ENCODE measurements around the gene ABHD5. TPM values are rescaled to one million over a fixed set of nuclear protein-coding genes. Genes with fewer than 3 reads are reported as not detected.

ABHD5 gene
- total RNA-seq, 2 experiments from 2014 or later, result 6.5 to 7.9 TPM

DNA sequence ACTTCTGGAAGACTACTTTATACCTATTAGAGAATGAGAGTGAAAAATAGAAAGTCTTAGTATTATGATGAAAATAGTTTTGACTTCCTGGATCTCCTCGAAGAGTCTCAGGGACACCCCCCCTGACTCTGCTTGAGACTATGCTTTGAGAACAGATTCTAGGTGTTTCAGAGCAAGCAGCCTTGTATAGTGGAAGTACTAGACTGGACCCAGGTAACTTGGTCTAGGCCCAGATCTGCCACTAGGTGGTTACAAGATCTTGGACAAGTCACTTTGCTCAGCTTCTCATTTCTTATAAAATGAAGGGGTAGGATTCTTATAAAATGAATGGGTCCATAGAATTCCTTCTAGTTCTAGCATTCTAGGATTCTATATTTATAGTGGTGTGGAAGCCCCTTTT is 9.1 kb downstream of the ABHD5 start:
- no peaks in the 10 kb centered on the region for H4K20me1 ChIP-seq (ENCODE audit: insufficient read depth, low read length)
- intact Hi-C loops (cut with micrococcal nuclease; ENCODE audit: unreplicated experiment), result no loop called here
- ChIA-PET POLR2A (interaction anchor here (0.5 kb wide), 1 partner anchor 910 kb away, joined by 4 read pairs; no protein-coding TSS in a partner anchor), CTCF (ENCODE audit: unreplicated experiment) (no interaction called here)
- H3K27ac ChIP-seq (ENCODE audit: low read depth, low read length, poor library complexity, severe bottlenecking), result no peak overlapping the region
- H3K4me2 ChIP-seq (ENCODE audit: low read length), result no peak overlapping the region
- 0 out of 2 replicates have a peak, but pooled peaks cover 7% of the 10 kb centered on the region for H3K36me3 ChIP-seq (ENCODE audit: insufficient read depth, low read length)
- no peaks in the 10 kb centered on the region for H3K9me2 ChIP-seq (ENCODE audit: insufficient read depth, low read length)
- H3K9me3 ChIP-seq (ENCODE audit: low read length), result no peaks in the 10 kb centered on the region
- H3K4me1 ChIP-seq (ENCODE audit: insufficient read depth, low read length, poor library complexity, severe bottlenecking), result peaks cover 15% of the 10 kb centered on the region
- TF ChIP-seq EZH2phosphoT487 (IDR thresholded peaks at IDR 0.05; ENCODE audit: borderline replicate concordance, low read depth, low read length), result no peak
- TF ChIP-seq CTCF (conservative IDR thresholded peaks at IDR 0.05; ENCODE audit: low read length), result peak; percentile 70
- H3K79me2 ChIP-seq (ENCODE audit: insufficient read depth, low read depth, low read length), result no peaks in the 10 kb centered on the region
- no peak overlapping the region for H3K4me3 ChIP-seq (ENCODE audit: low read depth, low read length, poor library complexity, severe bottlenecking)
- DNase-seq (ENCODE audit: low spot score), result peak; percentile 44
- no peak overlapping the region for H2AFZ ChIP-seq (ENCODE audit: low read length)
- BruUV-seq (replicated peaks), result no TSS peak

DNA sequence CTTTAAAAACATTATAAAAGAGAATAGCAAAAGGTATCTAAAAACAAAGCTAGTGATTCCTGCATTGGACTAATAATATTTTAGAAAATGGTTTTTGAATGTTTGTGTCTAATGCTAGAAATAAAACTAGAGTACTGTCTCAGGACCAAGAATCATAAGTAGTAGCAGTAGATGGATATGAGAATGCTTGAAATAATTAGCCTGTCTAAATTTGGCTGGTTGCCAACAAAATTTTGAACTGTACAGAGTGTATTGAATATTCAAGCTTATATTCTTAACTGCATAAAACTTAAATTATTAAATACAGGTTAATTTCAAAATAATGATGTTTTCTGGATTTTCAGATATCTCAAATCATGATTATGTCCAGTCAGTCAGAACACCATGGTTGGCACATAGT is 14.0 kb downstream of the ABHD5 start:
- CTCF ChIA-PET (ENCODE audit: unreplicated experiment), result no interaction called here

More for the DNA sequence above, 14.0 kb downstream of the ABHD5 start:
- Histone ChIP-seq H2AFZ (ENCODE audit: low read length) (no peak overlapping the region), H3K4me2 (ENCODE audit: low read length) (peak overlapping the region; percentile 46), H3K4me1 (ENCODE audit: insufficient read depth, low read length, poor library complexity, severe bottlenecking) (peaks cover 15% of the 10 kb centered on the region), H3K36me3 (ENCODE audit: insufficient read depth, low read length) (0 out of 2 replicates have a peak, but pooled peaks cover 7% of the 10 kb centered on the region), H3K9me3 (ENCODE audit: low read length) (no peaks in the 10 kb centered on the region), H3K27ac (ENCODE audit: low read depth, low read length, poor library complexity, severe bottlenecking) (peak overlapping the region; percentile 18), H3K79me2 (ENCODE audit: insufficient read depth, low read depth, low read length) (no peaks in the 10 kb centered on the region), H4K20me1 (ENCODE audit: insufficient read depth, low read length) (no peaks in the 10 kb centered on the region), H3K9me2 (ENCODE audit: insufficient read depth, low read length) (no peaks in the 10 kb centered on the region), H3K4me3 (ENCODE audit: low read depth, low read length, poor library complexity, severe bottlenecking) (peak overlapping the region; percentile 22)
- intact Hi-C loops (cut with micrococcal nuclease; ENCODE audit: unreplicated experiment), result no loop called here
- POLR2A ChIA-PET, result interaction anchor here (0.5 to 1.2 kb wide), 5 partner anchors 8 to 486 kb away, joined by 3 to 4 read pairs (median 3); no protein-coding TSS in a partner anchor
- TF ChIP-seq CTCF (conservative IDR thresholded peaks at IDR 0.05; ENCODE audit: low read length), result no peak
- no peak for TF ChIP-seq EZH2phosphoT487 (IDR thresholded peaks at IDR 0.05; ENCODE audit: borderline replicate concordance, low read depth, low read length)
- DNase-seq (ENCODE audit: low spot score), result no peak
- no TSS peak for BruUV-seq (replicated peaks)
